Effector memory CD4-positive, alpha-beta T cell (primary cell): ENCODE data around the gene ERGIC1.

ENCODE experiments used
- DNase-seq, 3 donors: peaks; one replicate each; pipeline ENCODE4 v3.0.0-alpha.2; 2020
- H3K27ac ChIP-seq: 2 replicates; pipeline ENCODE4 v1.7.0; 2013; ENCODE audit warnings: mild to moderate bottlenecking, low read length, moderate library complexity; ENCODE audit not compliant: insufficient read depth, poor library complexity, severe bottlenecking
- H3K27me3 ChIP-seq: replicated peaks from 2 replicates; pipeline ENCODE4 v1.7.0; 2013; ENCODE audit warnings: mild to moderate bottlenecking, low read length; ENCODE audit not compliant: insufficient read depth, control insufficient read depth, poor library complexity, severe bottlenecking
- H3K36me3 ChIP-seq: 2 replicates; pipeline ENCODE4 v1.7.0; 2013; ENCODE audit warnings: mild to moderate bottlenecking, low read length, moderate library complexity; ENCODE audit not compliant: control insufficient read depth, insufficient read depth
- H3K4me1 ChIP-seq: 2 replicates; pipeline ENCODE4 v1.7.0; 2013; ENCODE audit warnings: low read length, mild to moderate bottlenecking; ENCODE audit not compliant: control insufficient read depth, insufficient read depth, poor library complexity, severe bottlenecking
- H3K4me3 ChIP-seq: 2 replicates; pipeline ENCODE4 v1.7.0; 2013; ENCODE audit warnings: low read length, low read depth, mild to moderate bottlenecking; ENCODE audit not compliant: insufficient read depth, poor library complexity, severe bottlenecking
- H3K9me3 ChIP-seq: 2 replicates; pipeline ENCODE4 v1.7.0; 2013; ENCODE audit warnings: mild to moderate bottlenecking, low read length, moderate library complexity; ENCODE audit not compliant: control insufficient read depth

The ERGIC1 gene

DNA sequence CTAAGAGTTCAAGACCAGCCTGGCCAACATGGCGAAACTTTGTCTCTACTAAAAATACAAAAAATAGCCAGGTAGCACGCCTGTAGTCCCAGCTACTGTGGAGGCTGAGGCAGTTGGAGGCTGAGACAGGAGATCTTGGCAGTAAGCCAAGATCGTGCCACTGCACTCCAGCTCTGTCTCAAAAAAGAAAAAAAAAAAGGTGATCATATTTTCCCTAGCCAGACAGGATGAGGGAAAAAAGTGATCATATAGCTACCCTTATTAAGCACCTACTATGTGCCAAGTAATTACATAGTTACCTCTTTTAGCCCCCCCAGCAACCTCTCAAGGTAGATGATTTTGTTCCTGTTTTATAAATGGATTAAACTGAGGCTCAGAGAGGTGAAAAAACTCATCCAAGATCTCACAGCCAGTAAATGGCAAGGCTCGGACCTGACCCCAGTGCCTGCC lies 107.0 kb downstream of the ERGIC1 start:
- no peaks in the 10 kb centered on the region for H3K27me3 ChIP-seq
- no peaks in the 10 kb centered on the region for H3K4me1 ChIP-seq
- no peak overlapping the region for H3K4me3 ChIP-seq
- no peak for DNase-seq
- H3K27ac ChIP-seq, result no peak overlapping the region
- no peaks in the 10 kb centered on the region for H3K9me3 ChIP-seq
- peaks cover 23% of the 10 kb centered on the region for H3K36me3 ChIP-seq

DNA sequence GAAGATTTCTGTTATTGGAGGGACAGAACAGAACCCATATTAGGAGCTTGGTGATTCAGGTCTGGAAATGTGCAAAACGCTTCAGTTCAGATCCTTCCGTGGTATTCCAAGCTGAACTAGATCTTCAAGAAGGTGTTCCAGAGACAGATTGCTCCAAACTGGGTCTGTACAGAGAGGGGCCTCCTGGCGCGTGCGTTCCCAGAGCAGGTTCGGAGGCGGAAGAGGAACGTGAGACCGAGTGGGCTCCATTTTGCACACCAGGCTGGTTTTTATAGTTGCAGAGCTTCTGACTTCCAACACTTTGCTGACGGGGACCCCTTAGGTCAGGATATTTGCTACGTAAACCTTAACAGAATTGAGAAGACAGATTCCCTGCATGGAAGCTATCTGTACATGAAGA lies 108.5 kb downstream of the ERGIC1 start:
- Histone ChIP-seq H3K36me3 (peaks cover 14% of the 10 kb centered on the region), H3K4me3 (no peak overlapping the region), H3K9me3 (no peaks in the 10 kb centered on the region), H3K27me3 (no peaks in the 10 kb centered on the region), H3K4me1 (no peaks in the 10 kb centered on the region), H3K27ac (no peak overlapping the region)
- DNase-seq, result no peak

DNA sequence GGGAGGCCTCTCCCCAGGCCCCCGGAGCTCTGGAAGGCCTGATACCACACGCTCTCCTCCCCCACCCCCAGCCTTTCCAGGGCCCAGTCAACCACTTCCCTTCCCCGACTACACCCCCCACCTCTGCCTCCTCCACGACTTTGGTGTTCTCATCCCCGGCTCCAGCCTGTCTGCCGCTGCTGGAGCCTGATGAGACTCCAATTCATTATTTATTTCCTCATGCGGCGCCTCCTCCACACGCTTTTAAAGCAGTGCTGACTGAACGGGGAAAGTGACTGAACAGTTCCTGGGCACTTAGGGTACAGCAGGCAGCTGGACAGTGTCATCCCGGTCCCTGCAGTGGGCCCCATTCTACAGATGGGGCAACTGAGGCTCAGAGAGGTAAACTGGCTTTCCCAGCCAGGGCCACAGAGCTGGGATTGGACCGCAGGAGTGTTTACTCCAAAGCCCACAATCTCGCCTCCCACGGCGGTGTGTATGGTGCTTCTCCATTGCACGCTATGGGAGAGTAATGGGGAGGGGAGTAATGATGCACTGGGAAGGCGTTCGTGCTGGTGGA lies 109.3 kb downstream of the ERGIC1 start:
- Histone ChIP-seq H3K9me3 (no peaks in the 10 kb centered on the region), H3K4me3 (no peak overlapping the region), H3K36me3 (peaks cover 9% of the 10 kb centered on the region), H3K4me1 (no peaks in the 10 kb centered on the region), H3K27ac (no peak overlapping the region), H3K27me3 (no peaks in the 10 kb centered on the region)
- no peak for DNase-seq

DNA sequence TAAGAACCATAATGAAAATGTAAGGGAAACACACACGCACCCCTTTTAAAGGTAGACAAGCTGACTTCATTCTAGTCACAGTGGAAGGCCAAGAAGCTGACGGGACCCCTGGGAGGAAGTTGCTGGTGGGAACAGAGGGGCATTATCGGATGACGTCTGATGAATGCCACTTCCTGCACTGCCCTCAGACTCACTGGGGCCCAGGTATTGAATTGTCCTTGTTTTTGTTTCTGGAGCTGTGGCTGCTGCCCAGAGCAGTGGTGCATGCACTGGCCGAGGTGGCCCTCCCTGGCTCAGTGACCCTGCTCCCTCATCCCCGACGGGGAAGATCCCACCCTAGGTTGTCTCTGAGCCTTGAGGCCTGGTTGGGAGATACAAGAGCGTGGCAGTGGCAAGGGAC lies 109.9 kb downstream of the ERGIC1 start:
- Histone ChIP-seq H3K27me3 (no peaks in the 10 kb centered on the region), H3K9me3 (no peaks in the 10 kb centered on the region), H3K36me3 (peaks cover 9% of the 10 kb centered on the region), H3K4me1 (no peaks in the 10 kb centered on the region), H3K27ac (no peak overlapping the region), H3K4me3 (no peak overlapping the region)
- DNase-seq, result no peak

DNA sequence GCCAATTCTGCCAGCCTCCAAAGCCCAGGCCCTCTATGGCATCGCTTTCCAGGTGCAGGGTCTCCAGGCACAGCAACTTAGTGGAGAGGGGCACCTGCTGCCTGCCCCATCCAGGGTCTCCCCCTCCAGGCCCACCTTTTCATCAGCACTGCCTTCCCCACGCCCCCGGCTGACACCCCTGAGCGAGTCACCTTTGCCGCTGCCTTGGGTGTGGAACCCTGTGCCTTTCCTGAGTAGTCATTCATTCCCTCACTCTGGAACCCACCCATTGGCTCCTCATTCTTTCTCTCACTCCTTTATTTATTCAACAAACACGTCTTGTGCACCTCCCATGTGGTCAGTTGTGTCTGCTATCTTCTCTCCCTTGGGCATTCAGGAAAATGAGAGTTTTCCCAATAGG lies 110.7 kb downstream of the ERGIC1 start:
- Histone ChIP-seq H3K4me3 (no peak overlapping the region), H3K36me3 (peaks cover 9% of the 10 kb centered on the region), H3K27me3 (no peaks in the 10 kb centered on the region), H3K4me1 (no peaks in the 10 kb centered on the region), H3K9me3 (no peaks in the 10 kb centered on the region), H3K27ac (no peak overlapping the region)
- no peak for DNase-seq

DNA sequence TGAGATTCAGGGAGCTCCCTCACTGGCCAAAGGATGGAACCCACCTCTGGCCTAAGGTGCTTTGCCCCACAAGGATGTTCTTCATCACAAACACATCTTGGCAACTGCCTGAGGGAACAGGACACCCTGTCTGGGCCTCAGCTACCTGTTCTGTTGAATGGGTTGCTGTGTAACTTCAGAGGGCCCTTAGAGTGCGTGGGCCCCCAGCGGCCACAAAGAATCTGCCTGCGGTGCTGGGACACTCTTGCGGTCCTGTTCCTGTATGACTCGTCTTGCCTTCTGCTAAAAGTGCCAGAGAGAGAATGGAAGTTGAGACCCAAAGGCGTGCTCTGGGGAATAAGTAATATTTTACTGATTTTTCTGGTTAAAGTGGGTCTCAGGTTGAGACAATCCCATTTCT lies 111.1 kb downstream of the ERGIC1 start:
- H3K36me3 ChIP-seq, result peaks cover 9% of the 10 kb centered on the region
- H3K4me1 ChIP-seq, result no peaks in the 10 kb centered on the region
- no peak overlapping the region for H3K27ac ChIP-seq
- no peak for DNase-seq
- H3K9me3 ChIP-seq, result no peaks in the 10 kb centered on the region
- no peaks in the 10 kb centered on the region for H3K27me3 ChIP-seq
- H3K4me3 ChIP-seq, result no peak overlapping the region

DNA sequence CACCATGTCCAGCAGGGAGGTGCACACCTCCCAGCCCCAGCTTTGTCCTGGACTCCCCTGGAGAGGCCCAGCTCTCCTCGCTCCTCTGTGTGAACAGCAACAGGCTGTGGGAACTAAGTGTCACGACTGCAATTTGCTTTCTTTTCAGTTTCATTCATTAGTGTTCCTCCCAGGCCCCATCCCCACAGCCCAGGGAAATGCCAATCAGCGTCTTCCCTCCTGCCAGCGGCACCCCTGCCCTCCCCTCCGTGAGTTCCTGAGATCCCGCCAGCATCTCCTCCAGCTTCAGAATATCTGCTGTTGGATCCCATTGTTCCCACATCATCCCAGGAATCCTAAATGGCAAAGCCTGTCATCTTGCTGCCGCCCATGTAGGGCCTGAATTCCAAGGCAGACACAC lies 112.1 kb downstream of the ERGIC1 start:
- Histone ChIP-seq H3K27ac (no peak overlapping the region), H3K36me3 (peaks cover 10% of the 10 kb centered on the region)

DNA sequence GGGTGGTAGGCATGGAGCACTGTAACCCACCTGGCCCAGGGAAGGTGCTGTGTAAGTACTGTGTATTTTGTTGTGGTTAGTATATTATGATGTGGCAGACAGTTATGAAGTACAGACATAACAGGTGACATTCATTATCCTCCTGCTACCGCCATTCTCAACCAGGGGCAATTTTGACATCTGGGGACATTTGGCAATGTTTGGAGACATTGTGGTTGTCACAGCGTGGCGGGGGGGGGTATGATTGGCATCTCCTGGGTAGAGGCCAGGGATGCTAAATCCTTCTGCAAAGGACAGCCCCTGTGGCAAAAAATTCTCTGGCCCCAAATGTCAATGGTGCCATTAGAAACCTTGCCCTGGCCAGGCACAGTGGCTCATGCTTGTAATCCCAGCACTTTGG lies 115.4 kb downstream of the ERGIC1 start:
- H3K36me3 ChIP-seq, result peaks cover 17% of the 10 kb centered on the region
- no peaks in the 10 kb centered on the region for H3K9me3 ChIP-seq
- H3K27ac ChIP-seq, result no peak overlapping the region
- no peaks in the 10 kb centered on the region for H3K4me1 ChIP-seq
- no peaks in the 10 kb centered on the region for H3K27me3 ChIP-seq
- H3K4me3 ChIP-seq, result no peak overlapping the region
- no peak for DNase-seq

More for the DNA sequence above, 112.1 kb downstream of the ERGIC1 start:
- no peak for DNase-seq
- Histone ChIP-seq H3K27me3 (no peaks in the 10 kb centered on the region), H3K4me1 (no peaks in the 10 kb centered on the region), H3K4me3 (no peak overlapping the region), H3K9me3 (no peaks in the 10 kb centered on the region)

DNA sequence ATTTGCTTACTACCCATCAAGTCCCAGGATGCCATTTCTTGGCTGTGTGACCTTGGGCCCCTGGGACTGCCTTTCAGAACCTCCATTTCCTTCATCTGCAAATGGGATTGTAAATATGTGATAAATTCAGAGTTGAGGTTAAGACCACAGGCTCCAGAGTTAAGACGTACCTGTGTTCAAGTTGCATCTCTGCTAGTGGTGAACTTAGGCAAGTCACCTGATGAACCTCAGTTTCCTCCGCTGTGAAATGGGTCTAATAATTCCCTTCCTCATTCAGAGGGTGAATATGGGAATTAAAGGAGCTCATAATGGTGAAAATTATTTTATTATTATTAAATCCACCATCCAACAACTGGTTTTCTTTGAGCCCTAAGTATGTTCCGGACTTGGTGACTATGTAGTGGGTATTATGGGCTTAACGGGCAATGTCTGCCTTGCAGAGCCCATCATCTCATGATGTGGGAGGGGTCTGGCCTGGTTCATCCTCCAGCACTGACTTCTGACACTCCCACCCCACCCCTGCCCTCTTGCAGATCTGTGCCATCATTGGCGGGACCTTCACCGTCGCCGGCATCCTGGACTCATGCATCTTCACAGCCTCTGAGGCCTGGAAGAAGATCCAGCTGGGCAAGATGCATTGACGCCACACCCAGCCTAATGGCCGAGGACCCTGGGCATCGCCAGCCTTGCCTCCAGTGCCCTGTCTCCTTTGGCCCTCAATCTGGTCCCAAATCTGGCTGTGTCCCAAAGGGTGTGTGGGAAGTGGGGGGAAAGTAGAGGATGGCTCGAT lies 116.3 kb downstream of the ERGIC1 start:
- Histone ChIP-seq H3K4me3 (no peak overlapping the region), H3K9me3 (no peaks in the 10 kb centered on the region), H3K27ac (no peak overlapping the region), H3K27me3 (no peaks in the 10 kb centered on the region), H3K36me3 (peaks cover 17% of the 10 kb centered on the region), H3K4me1 (no peaks in the 10 kb centered on the region)
- no peak for DNase-seq

DNA sequence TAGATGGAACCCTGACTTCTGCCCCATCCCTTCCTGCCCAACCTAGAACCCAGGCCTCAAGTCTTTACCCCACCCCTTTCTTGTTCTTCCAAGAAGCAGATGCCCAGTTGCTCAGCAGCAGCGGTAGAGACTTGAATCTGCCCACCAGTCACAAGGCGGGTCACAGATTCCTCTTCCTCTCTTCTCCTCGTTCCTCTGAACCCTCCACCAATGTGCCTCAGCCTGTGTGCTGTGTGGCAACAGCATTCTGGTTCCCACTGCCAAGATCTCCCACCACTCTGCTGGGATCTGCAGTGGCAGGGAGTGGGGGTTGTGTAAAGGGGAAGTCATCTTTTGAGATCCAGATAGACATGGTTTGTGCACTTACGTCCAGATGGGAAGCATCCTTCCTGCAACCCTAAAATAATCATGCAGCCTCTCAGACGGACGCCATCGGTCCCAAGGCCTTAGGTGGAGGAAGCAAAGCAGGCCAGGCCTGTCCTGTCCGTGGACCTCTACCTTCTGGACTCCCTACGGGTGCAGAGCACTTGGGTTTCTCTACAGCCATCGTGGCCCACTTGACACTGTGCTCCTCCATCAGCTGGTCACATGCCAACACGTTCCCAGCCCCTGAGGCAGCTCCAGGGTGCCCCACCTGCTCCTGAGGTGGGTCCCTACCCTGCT lies 117.5 kb downstream of the ERGIC1 start:
- Histone ChIP-seq H3K4me3 (no peak overlapping the region), H3K27ac (no peak overlapping the region), H3K27me3 (no peaks in the 10 kb centered on the region), H3K9me3 (no peaks in the 10 kb centered on the region), H3K4me1 (no peaks in the 10 kb centered on the region), H3K36me3 (peaks cover 14% of the 10 kb centered on the region)
- DNase-seq, result no peak
